ENCODE results near the gene ANKAR. TPM values are rescaled to one million over a fixed set of nuclear protein-coding genes. Genes with fewer than 3 reads are reported as not detected.
"Not testable (repeated sequence)": the region's sequence is repeated elsewhere in the genome, so short reads cannot be mapped to it uniquely, and the experiment has no call there.

The ANKAR gene
- polyA plus RNA-seq (ENCODE audit: insufficient read length in 10 of 10), result 1 to 10 TPM; 3.7 to 9.5 (median 5.9) TPM
- long read RNA-seq, donor 1, result 0 reads
- long read RNA-seq, donor 2, result 0 reads
- long read RNA-seq, donor 3, result 0 reads
- long read RNA-seq, donor 4, result 0 reads
- long read RNA-seq, donor 5, result 0 reads
- long read RNA-seq, donor 6, partial matches to known transcripts, result 60 of 60 reads
- long read RNA-seq, donor 6, other reads (novel, unspliced or antisense), result 0 of 60 reads
- long read RNA-seq, donor 7, result 0 reads
- long read RNA-seq, donor 8, result 0 reads
- long read RNA-seq, donor 9, result 0 reads

GRCh38 chr2:189674374-189675112 lies at the start of gene ANKAR:
TSS of gene ANKAR (plus strand) at chr2:189674670. CDS start at chr2:189676491, 1,821 bp downstream.
- DNase-seq, result peak; percentile 88 to 95 (median 90)

GRCh38 chr2:189625636-189626035 lies 48.8 kb upstream of the ANKAR start:
- no peak for DNase-seq

GRCh38 chr2:189627789-189628188 lies 46.7 kb upstream of the ANKAR start:
- DNase-seq, result no peak

- DNase-seq, result no peak
Observed at GRCh38 chr2:189628817-189629530, 45.5 kb upstream of the ANKAR start.

GRCh38 chr2:189629531-189630453 lies 44.7 kb upstream of the ANKAR start:
- DNase-seq, result peak in 1 of 3 donors; percentile 55

- DNase-seq, result no peak
Observed at GRCh38 chr2:189631849-189632248, 42.6 kb upstream of the ANKAR start.

GRCh38 chr2:189633392-189633811 lies 41.1 kb upstream of the ANKAR start:
- DNase-seq, result no peak

- DNase-seq, result no peak
Observed at GRCh38 chr2:189635353-189635752, 39.1 kb upstream of the ANKAR start.

GRCh38 chr2:189638301-189639006 lies 36.0 kb upstream of the ANKAR start:
- DNase-seq, result no peak

- DNase-seq, result no peak
Observed at GRCh38 chr2:189639007-189639609, 35.4 kb upstream of the ANKAR start.

- DNase-seq, result no peak
Observed at GRCh38 chr2:189641002-189641401, 33.5 kb upstream of the ANKAR start.

- no peak for DNase-seq
Observed at GRCh38 chr2:189641590-189641989, 32.9 kb upstream of the ANKAR start.

GRCh38 chr2:189646521-189646920 lies 27.9 kb upstream of the ANKAR start:
- no peak for DNase-seq

- no peak for DNase-seq
Observed at GRCh38 chr2:189648846-189649509, 25.5 kb upstream of the ANKAR start.

GRCh38 chr2:189651284-189651683 lies 23.2 kb upstream of the ANKAR start:
- no peak for DNase-seq

GRCh38 chr2:189653464-189653863 lies 21.0 kb upstream of the ANKAR start:
- DNase-seq, result not testable (repeated sequence)

GRCh38 chr2:189654641-189655040 lies 19.8 kb upstream of the ANKAR start:
- DNase-seq, result no peak

GRCh38 chr2:189657867-189658266 lies 16.6 kb upstream of the ANKAR start:
- DNase-seq, result peak in 1 of 3 donors; percentile 24

- no peak for DNase-seq
Observed at GRCh38 chr2:189658306-189659212, 15.9 kb upstream of the ANKAR start.

Measured in muscle of back (tissue), 13 donors.